ENCODE data around the gene GPSM1. TPM values are rescaled to one million over a fixed set of nuclear protein-coding genes. Genes with fewer than 3 reads are reported as not detected.

The GPSM1 gene
- total RNA-seq: 74.6 and 85.5 TPM in 2 replicates

GRCh38 chr9:136327304-136327974 is at the start of gene GPSM1:
Gene GPSM1 (plus strand): TSS chr9:136327539. CDS start chr9:136327696, 157 bp downstream.

DNA sequence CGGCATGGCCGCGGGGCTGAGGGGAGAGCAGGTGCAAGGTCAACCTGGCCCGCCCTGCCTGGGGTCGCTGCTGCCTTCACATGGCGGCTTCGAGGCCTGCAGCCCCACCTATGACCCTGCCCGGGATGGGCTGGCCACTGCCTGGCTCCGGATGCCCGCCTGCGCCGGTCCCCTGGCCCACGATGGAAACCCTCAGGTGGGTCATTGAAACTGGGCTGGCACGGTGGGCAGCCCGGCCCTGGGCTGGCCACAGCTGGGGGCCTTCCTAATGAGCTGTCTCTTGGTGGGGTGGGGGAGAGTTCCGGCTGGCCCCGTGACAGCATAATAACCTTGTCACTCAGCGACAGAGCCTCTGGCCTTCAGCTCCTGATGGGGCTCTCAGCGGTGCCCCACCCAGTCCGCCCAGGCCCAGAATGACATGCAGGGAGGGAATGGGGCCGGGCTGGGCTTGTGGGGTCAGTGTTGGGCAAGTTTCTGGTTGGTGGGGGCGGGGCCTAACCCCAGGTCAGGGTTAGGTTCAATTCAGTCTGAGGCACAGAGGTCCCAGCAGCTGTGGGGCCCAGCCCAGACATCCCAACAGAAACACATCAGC is 23.4 kb upstream of the GPSM1 start, which contains the start of gene CCDC187:
CCDC187 (minus strand) TSS at position 270 of the 592 bp plus-strand sequence; CDS start at position 6, 264 bp downstream.

DNA sequence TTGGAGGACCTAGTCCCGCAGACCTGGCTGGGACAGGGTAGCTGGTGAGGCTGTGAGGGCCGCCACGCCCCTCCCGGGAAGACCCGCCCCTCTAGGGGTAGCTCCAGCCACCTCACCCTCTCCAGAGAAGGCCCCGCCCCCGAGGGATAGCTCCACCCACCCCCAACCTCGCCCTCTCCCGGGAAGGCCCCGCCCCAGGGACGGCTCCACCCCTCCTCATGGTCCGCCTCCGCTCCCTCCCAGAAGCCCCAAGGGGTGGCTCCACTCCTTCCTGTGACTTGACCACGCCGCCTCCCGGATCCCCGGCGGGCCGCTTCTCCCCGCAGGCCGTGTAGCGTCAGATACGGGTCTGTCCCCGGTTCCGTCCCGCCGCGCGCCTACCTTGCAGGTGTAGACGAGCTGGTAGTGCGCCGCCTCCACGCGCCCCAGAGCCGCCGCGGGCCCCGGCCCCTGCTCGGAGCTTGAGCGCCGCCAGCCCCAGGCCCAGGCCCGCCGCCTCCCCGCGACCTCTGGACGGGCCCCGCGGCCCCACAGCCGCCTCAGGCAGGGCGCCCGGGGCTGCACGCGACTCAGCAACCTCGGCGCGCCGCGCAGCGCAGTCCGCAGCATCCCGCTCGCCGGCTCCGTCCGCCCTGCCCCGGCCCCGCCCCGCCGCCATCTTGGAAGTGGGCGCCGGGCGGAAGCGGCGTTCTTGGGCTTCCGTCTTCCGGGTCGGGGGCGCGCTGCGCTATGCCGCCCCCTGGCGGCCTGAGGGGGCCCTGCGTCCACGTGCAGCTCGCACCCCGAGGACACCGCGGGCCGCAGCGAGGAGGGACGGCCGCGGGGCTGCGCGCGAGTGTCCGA is 36.0 kb downstream of the GPSM1 start, which contains the start of gene DNLZ:
DNLZ (minus strand) TSS at position 639 of the 843 bp plus-strand sequence; CDS start at position 609, 30 bp downstream.

GRCh38 chr9:136373300-136374182 is 46.2 kb downstream of the GPSM1 start, which contains the start of gene CARD9:
Gene CARD9 (minus strand): TSS chr9:136373669. CDS start chr9:136372078, 1,591 bp downstream.

DNA sequence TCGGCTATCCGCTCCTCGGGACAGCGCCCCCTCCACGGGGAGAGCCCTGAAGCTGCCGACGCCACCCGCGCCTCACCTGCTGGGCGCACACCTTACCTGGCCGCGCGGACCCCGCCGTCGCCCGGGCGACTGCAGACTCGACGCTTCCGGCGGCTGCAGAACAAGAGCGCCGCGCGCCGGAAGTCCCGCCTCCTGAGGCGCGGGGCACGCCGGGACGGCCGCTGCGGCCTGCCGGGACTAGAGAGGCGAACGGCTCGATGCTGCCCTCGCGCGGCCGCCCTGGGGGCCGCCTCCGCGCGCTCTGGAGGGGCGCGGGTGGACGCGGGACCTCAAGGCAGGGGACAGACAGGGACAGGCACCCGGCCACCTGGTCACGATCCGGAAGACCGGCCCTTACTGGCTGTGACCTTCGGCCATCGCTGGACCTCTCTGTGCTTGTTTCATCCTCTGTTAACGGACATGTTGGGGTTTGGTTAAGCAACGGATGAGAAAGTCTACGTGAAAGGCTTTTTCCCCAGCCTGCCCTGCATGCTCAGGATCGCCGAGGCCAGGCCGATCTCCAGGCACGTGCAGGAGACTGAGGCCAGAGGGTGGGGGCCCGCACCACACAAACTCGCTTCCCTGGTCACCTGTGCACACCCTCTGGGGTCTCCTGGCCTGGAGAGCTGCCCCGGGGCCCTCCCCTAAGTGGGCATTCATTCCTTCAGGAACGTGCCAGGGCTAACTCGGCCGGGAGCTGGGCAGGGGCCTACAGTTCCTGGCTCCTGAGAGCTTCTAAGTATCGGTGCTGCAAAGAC is 72.9 kb downstream of the GPSM1 start, which contains the start of gene SNAPC4:
SNAPC4 (minus strand) TSS at position 133 of the 797 bp plus-strand sequence. CDS start 1,742 bp downstream, outside the sequence.

Other genes with a start within 250 kb of the GPSM1 start
- 32.0 and 35.1 TPM in 2 replicates for gene NACC2, start 232.2 kb upstream of the GPSM1 start, total RNA-seq
- gene TMEM250, start 208.7 kb upstream of the GPSM1 start, total RNA-seq: 55.0 and 65.7 TPM in 2 replicates
- gene LHX3, start 122.4 kb upstream of the GPSM1 start, total RNA-seq: not detected in 2 replicates
- gene QSOX2, start 81.7 kb upstream of the GPSM1 start, total RNA-seq: 10.9 and 11.5 TPM in 2 replicates
- not detected in 2 replicates for gene CCDC187, start 23.4 kb upstream of the GPSM1 start, total RNA-seq
- gene DNLZ, start 36.2 kb downstream of the GPSM1 start, total RNA-seq: 6.0 and 8.8 TPM in 2 replicates
- 2.9 and 3.2 TPM in 2 replicates for gene CARD9, start 46.1 kb downstream of the GPSM1 start, total RNA-seq
- gene SNAPC4, start 72.6 kb downstream of the GPSM1 start, total RNA-seq: 9.0 and 9.1 TPM in 2 replicates
- gene ENTR1, start 83.1 kb downstream of the GPSM1 start, total RNA-seq: 26.2 and 33.1 TPM in 2 replicates
- gene PMPCA, start 83.1 kb downstream of the GPSM1 start, total RNA-seq: 36.7 and 37.3 TPM in 2 replicates
- gene INPP5E, start 112.3 kb downstream of the GPSM1 start, total RNA-seq: 11.9 and 13.1 TPM in 2 replicates
- 43.7 and 53.5 TPM in 2 replicates for gene SEC16A, start 155.5 kb downstream of the GPSM1 start, total RNA-seq
- gene NOTCH1, start 218.5 kb downstream of the GPSM1 start, total RNA-seq: 8.4 and 15.1 TPM in 2 replicates

Measured in hair follicle dermal papilla cell (primary cell).